Gastrocnemius medialis (tissue), 4 donors: Measurements from ENCODE around the gene ENDOU.

Experiments used
- CTCF ChIP-seq, 5 experiments: fragments of 450-650 bp in 3 of 5; fragments of 200-600 bp in 2 of 5; sonication (generic) in 2 of 5; IDR thresholded peaks in 4 of 5; conservative IDR thresholded peaks in 1 of 5; 1 replicate in 4 of 5; 2 replicates in 1 of 5; pipeline ENCODE4 v1.5.1; 2016 to 2019; ENCODE audit warnings: antibody characterized with exemption in 5 of 5, mild to moderate bottlenecking in 3 of 5, moderate library complexity in 3 of 5
- POLR2A ChIP-seq, 2 donors: fragments of 450-650 bp; IDR thresholded peaks; one replicate each; pipeline ENCODE4 v1.6.1; 2017; ENCODE audit warnings: antibody characterized with exemption in 2 of 2, mild to moderate bottlenecking in 2 of 2, moderate library complexity in 2 of 2

- TF ChIP-seq CTCF (IDR thresholded peaks at IDR 0.05 in 4 of 5, conservative IDR thresholded peaks at IDR 0.05 in 1 of 5) (no peak), POLR2A (IDR thresholded peaks at IDR 0.05) (no peak)
These were observed 26.8 kb upstream of the ENDOU start for GRCh38 chr12:47752121-47752520.
